HepG2 (cell line): ENCODE measurements around the gene OSBPL2. TPM values are rescaled to one million over a fixed set of nuclear protein-coding genes. Genes with fewer than 3 reads are reported as not detected.

Experiments used
- ATAC-seq: fragments of 200-7000 bp; cut with Tn5 transposase; 3 replicates; pipeline ENCODE4 v1.9.1; 2020; ENCODE audit warnings: mild to moderate bottlenecking, moderate library complexity
- BruUV-seq: library from RNA; stranded (reverse); fragments of 400-500 nt; replicated peaks from 2 replicates; lab custom pipeline; 2021; lab: Mats Ljungman, UMichigan
- CTCF ChIA-PET: fragments of 300-600 bp; formaldehyde crosslinking; extraction: SDS; loops from one replicate; lab custom pipeline; 2021; ENCODE audit warnings: low total read pairs, inconsistent platforms, low intra/inter-chr PET ratio; lab: Yijun Ruan, JAX
- POLR2A ChIA-PET: fragments of 350-600 bp; sonication (Branson Sonifier 250); formaldehyde crosslinking; loops from one replicate; lab custom pipeline; 2020; ENCODE audit warnings: antibody characterized with exemption, inconsistent platforms; lab: Yijun Ruan, JAX
- DNase-seq: peaks from one replicate; pipeline ENCODE4 v3.0.0-alpha.2; 2015; ENCODE audit warnings: low spot score
- FAIRE-seq: peaks from 3 replicates; lab custom pipeline; 2011; peaks lifted over from hg19 to GRCh38; lab: Jason Lieb, UNC
- H2AFZ ChIP-seq: one replicate; pipeline ENCODE4 v1.6.1; 2011; ENCODE audit warnings: low read length, inconsistent platforms
- H3K27ac ChIP-seq: fragments of 300-600 bp; 3 replicates; pipeline ENCODE4 v1.8.0; 2011; ENCODE audit warnings: mixed run types, mild to moderate bottlenecking, mixed read lengths, low read length, inconsistent platforms; ENCODE audit not compliant: insufficient read depth; ENCODE audit errors: extremely low read length
- H3K27me3 ChIP-seq, 2 experiments: fragments of 200-600 bp in 1 of 2; 2 replicates in 1 of 2; 3 replicates in 1 of 2; pipeline versions ENCODE4 v1.6.0 to v1.8.0; 2011; ENCODE audit warnings: low read length in 2 of 2, mild to moderate bottlenecking in 2 of 2, moderate library complexity in 2 of 2, inconsistent platforms in 1 of 2; ENCODE audit not compliant: insufficient read depth in 2 of 2, control insufficient read depth in 1 of 2
- H3K36me3 ChIP-seq, 2 experiments: fragments of 200-600 bp in 1 of 2; replicated peaks in 1 of 2; 2 replicates in 1 of 2; 3 replicates in 1 of 2; pipeline versions ENCODE4 v1.5.1 to v1.8.0; 2011; ENCODE audit warnings: low read length in 2 of 2, inconsistent platforms in 1 of 2; ENCODE audit not compliant: insufficient read depth in 2 of 2, control insufficient read depth in 1 of 2
- H3K4me1 ChIP-seq: 2 replicates; pipeline ENCODE4 v1.5.1; 2012; ENCODE audit warnings: low read length, inconsistent platforms; ENCODE audit not compliant: insufficient read depth
- H3K4me2 ChIP-seq: 2 replicates; pipeline ENCODE4 v1.6.0; 2011; ENCODE audit warnings: low read depth, low read length, inconsistent platforms
- H3K4me3 ChIP-seq, 3 experiments: fragments of 200-600 bp in 1 of 3; sonication (generic), shearing (Covaris generic) in 1 of 3; replicated peaks in 1 of 3; 2 replicates each; pipeline ENCODE4 v1.5.1; 2011 to 2016; ENCODE audit warnings: low read length in 3 of 3, inconsistent platforms in 2 of 3, low read depth in 2 of 3, mild to moderate bottlenecking in 2 of 3, control low read depth in 1 of 3, mixed read lengths in 1 of 3; ENCODE audit not compliant: insufficient read depth in 1 of 3
- H3K79me2 ChIP-seq: one replicate; pipeline ENCODE4 v1.6.1; 2011; ENCODE audit warnings: low read length, inconsistent platforms; ENCODE audit not compliant: insufficient read depth
- H3K9ac ChIP-seq: 2 replicates; pipeline ENCODE4 v1.6.0; 2011; ENCODE audit warnings: mild to moderate bottlenecking, low read depth, low read length, inconsistent platforms; ENCODE audit not compliant: insufficient read depth
- H3K9me3 ChIP-seq: 2 replicates; pipeline ENCODE4 v1.5.1; 2012; ENCODE audit warnings: mild to moderate bottlenecking, low read length
- H4K20me1 ChIP-seq: 2 replicates; pipeline ENCODE4 v1.6.0; 2011; ENCODE audit warnings: inconsistent platforms, mild to moderate bottlenecking, low read length, moderate library complexity; ENCODE audit not compliant: insufficient read depth
- FOSL1 ChIP-seq: sonication (generic); formaldehyde crosslinking; IDR thresholded peaks from 2 replicates; pipeline ENCODE4 v1.9.0; 2021; ENCODE audit warnings: missing genetic modification reagents, borderline replicate concordance
- GPN1 ChIP-seq: sonication (generic); formaldehyde crosslinking; IDR thresholded peaks from 2 replicates; pipeline ENCODE4 v1.5.1; 2020; ENCODE audit warnings: missing genetic modification reagents, borderline replicate concordance
- HCFC1 ChIP-seq: fragments of 150-350 bp; IDR thresholded peaks from 2 replicates; pipeline ENCODE4 v1.6.1; 2014; ENCODE audit warnings: low read depth, low read length
- JUND ChIP-seq: sonication (generic); formaldehyde crosslinking; IDR thresholded peaks from 2 replicates; pipeline ENCODE4 v1.8.0; 2022; ENCODE audit warnings: mild to moderate bottlenecking, missing genetic modification reagents
- KLF13 ChIP-seq: sonication (generic); formaldehyde crosslinking; IDR thresholded peaks from 2 replicates; pipeline ENCODE4 v1.4.0; 2020; ENCODE audit warnings: mild to moderate bottlenecking, missing genetic modification reagents
- NONO ChIP-seq, 2 experiments: fragments of 450-650 bp in 1 of 2; sonication (generic) in 1 of 2; formaldehyde crosslinking in 1 of 2; IDR thresholded peaks in 1 of 2; conservative IDR thresholded peaks in 1 of 2; 2 replicates each; pipeline versions ENCODE4 v1.6.1 to v1.8.0; 2017 to 2022; ENCODE audit warnings: mild to moderate bottlenecking in 1 of 2, missing genetic modification reagents in 1 of 2, moderate library complexity in 1 of 2
- PAWR ChIP-seq: sonication (generic); formaldehyde crosslinking; IDR thresholded peaks from 2 replicates; pipeline ENCODE4 v1.4.0; 2020; ENCODE audit warnings: missing genetic modification reagents, mild to moderate bottlenecking, borderline replicate concordance
- PHF20 ChIP-seq: sonication (generic); formaldehyde crosslinking; IDR thresholded peaks from 2 replicates; pipeline ENCODE4 v1.5.0; 2020; ENCODE audit warnings: mild to moderate bottlenecking, missing genetic modification reagents
- SIX1 ChIP-seq: sonication (generic); formaldehyde crosslinking; IDR thresholded peaks from 2 replicates; pipeline ENCODE4 v1.4.0; 2020; ENCODE audit warnings: missing genetic modification reagents, borderline replicate concordance
- ZNF446 ChIP-seq: sonication (generic); formaldehyde crosslinking; IDR thresholded peaks from 2 replicates; pipeline ENCODE4 v1.5.0; 2020; ENCODE audit warnings: mild to moderate bottlenecking, missing genetic modification reagents
- ZNF710 ChIP-seq: sonication (generic); formaldehyde crosslinking; IDR thresholded peaks from 2 replicates; pipeline ENCODE4 v1.5.0; 2020; ENCODE audit warnings: mild to moderate bottlenecking, missing genetic modification reagents, borderline replicate concordance
- WGBS: methylation state at CpG from one replicate; pipeline ENCODE4 v1.1.6; 2017; ENCODE audit warnings: low lambda C conversion rate; 5-methylcytosine and 5-hydroxymethylcytosine counted together
- in situ Hi-C: cut with HindIII; loops from 2 replicates; pipeline ENCODE4 v1.10.0; 2017; ENCODE audit warnings: low pct_unique_long_range_greater_than_20kb; ENCODE audit not compliant: extremely low pct_ligation_motif_present
- intact Hi-C: fragments of 100-400 bp; cut with micrococcal nuclease; formaldehyde crosslinking; loops from one replicate; pipeline ENCODE4 v1.10.0; 2022; ENCODE audit not compliant: unreplicated experiment
- polyA plus RNA-seq, 8 experiments: library from polyadenylated mRNA; depleted of rRNA in 3 of 8; stranded (reverse) in 7 of 8; unstranded in 1 of 8; fragments of >200 nt; fragmentation: Illumina TruSeq in 4 of 8; extraction: Trizol in 4 of 8; gene quantifications; 2 replicates each; pipeline versions ENCODE4 v1.2.1 to v1.2.3, GENCODE V29; 2011 to 2016; ENCODE audit warnings: low read depth in 4 of 8, missing spikeins in 1 of 8, mixed read lengths in 1 of 8; ENCODE audit not compliant: insufficient read depth in 1 of 8
- total RNA-seq, 5 experiments: library from RNA; depleted of rRNA; stranded (reverse); fragments of >200 nt; fragmentation: Illumina TruSeq; extraction: Trizol; gene quantifications; 2 replicates each; pipeline ENCODE4 v1.2.3, GENCODE V29; 2016; ENCODE audit warnings: low read depth in 1 of 5
- TF ChIP-seq, protein P1 (sequence below): sonication (generic); formaldehyde crosslinking; IDR thresholded peaks from 2 replicates; pipeline ENCODE4 v1.4.0; 2020; ENCODE audit warnings: missing genetic modification reagents

Gene OSBPL2
- total and polyA plus RNA-seq, 2 of the 13 experiments (the other 11 are each of a cell fraction or from before 2014, with no cell fraction given): 18.5 to 37.4 TPM

DNA sequence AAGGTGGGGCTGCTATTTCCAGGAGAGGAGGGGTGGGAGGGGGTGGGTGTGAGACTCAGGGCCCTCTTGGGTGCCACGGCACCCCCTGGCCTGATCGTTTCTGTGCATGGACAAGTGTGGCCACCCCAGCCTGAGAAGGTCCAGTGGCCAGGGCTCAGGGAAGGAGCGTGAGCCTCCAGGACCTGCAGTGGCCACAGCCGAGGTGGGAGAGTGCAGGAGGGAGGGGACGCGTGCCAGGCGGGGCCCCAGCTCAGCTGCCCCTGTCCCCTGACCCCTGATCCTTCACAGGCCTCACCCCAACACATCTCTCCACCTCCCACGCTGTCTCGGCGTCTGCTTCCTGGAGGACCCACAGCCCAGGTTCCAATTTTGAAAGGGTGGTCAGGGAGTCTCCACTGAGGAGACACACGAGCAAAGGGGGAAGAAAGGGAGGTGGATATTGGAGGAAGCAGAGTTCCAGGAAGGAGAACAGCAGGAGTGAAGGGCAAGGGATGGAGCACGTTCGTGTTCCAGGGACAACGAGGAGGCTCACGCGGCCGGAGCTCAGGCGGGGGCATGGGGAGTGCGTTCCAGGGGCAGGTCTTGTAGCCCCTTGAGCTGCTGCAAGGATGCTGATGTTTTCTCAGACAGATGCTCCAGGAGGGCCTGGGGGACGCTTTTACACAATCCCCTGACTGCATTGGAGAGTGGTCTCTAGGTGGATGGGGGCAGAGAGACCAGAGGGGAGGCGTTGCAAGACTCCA lies 14.0 kb upstream of the OSBPL2 start:
- no peak overlapping the region for H2AFZ ChIP-seq
- no peaks in the 10 kb centered on the region for H3K79me2 ChIP-seq
- TF ChIP-seq HCFC1 (no peak), JUND (CRISPR knock-in tag) (no peak), GPN1 (CRISPR knock-in tag) (no peak), NONO (IDR thresholded peaks at IDR 0.05) (no peak), NONO (CRISPR knock-in tag; conservative IDR thresholded peaks at IDR 0.05) (no peak)
- peaks cover 28% of the 10 kb centered on the region; the same call in 1 of the 2 replicates for H4K20me1 ChIP-seq
- no peaks in the 10 kb centered on the region for H3K9me3 ChIP-seq
- ChIA-PET POLR2A (no interaction called here), CTCF (no interaction called here)
- DNase-seq: no peak
- in situ Hi-C loops: no loop called here
- no peaks in the 10 kb centered on the region for H3K36me3 ChIP-seq
- no peak overlapping the region for H3K4me3 ChIP-seq
- H3K4me1 ChIP-seq: peaks cover 37% of the 10 kb centered on the region
- no peak overlapping the region for H3K9ac ChIP-seq
- BruUV-seq: no TSS peak
- WGBS: 18% methylated on average over 20 of the region's 21 CpGs
- no peak for FAIRE-seq
- H3K27me3 ChIP-seq: peaks cover 54 to 91% of the 10 kb centered on the region in 2 experiments
- H3K4me2 ChIP-seq: no peak overlapping the region
- ATAC-seq: no peak
- H3K27ac ChIP-seq: no peak overlapping the region
- intact Hi-C loops: no loop called here

DNA sequence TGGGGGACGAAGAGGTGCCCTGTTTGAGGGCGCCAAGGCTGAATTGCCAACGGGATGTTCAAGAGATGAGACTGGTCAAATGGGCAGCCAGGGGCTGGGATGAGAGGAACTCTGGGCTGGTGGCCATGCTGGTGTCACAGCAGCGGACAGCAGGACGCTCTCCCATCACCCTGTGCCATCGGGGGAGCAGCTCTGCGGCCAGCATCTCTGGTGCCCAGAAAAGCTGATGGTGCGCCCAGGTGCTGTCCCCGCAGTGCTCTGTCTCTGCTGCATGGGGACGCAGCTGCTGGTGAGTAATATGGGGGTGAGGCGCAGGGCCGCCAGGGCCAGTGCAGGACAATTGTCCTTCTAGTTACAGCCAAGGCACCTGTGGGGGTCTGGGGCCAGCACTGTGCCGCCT lies 13.3 kb upstream of the OSBPL2 start:
- peaks cover 53 to 87% of the 10 kb centered on the region in 2 experiments for H3K27me3 ChIP-seq
- no TSS peak for BruUV-seq
- FAIRE-seq (no peak), DNase-seq (no peak), ATAC-seq (no peak)
- H2AFZ ChIP-seq: no peak overlapping the region
- intact Hi-C loops (no loop called here), in situ Hi-C loops (no loop called here)
- H3K4me2 ChIP-seq: no peak overlapping the region
- H3K9me3 ChIP-seq: no peaks in the 10 kb centered on the region
- 35% methylated on average over 10 of the region's 13 CpGs for WGBS
- H3K4me3 ChIP-seq: no peak overlapping the region
- H3K4me1 ChIP-seq: peaks cover 33% of the 10 kb centered on the region
- ChIA-PET POLR2A (no interaction called here), CTCF (no interaction called here)
- no peak overlapping the region for H3K9ac ChIP-seq
- H4K20me1 ChIP-seq: peaks cover 28% of the 10 kb centered on the region; the same call in 1 of the 2 replicates
- no peak overlapping the region for H3K27ac ChIP-seq
- no peaks in the 10 kb centered on the region for H3K36me3 ChIP-seq
- H3K79me2 ChIP-seq: no peaks in the 10 kb centered on the region
- TF ChIP-seq ZNF710 (no peak), PHF20 (CRISPR knock-in tag) (no peak), ZNF446 (CRISPR knock-in tag) (no peak), SIX1 (CRISPR knock-in tag) (no peak), PAWR (CRISPR knock-in tag) (no peak), FOSL1 (CRISPR knock-in tag) (no peak), KLF13 (CRISPR knock-in tag) (no peak)
- TF ChIP-seq, protein P1, sequence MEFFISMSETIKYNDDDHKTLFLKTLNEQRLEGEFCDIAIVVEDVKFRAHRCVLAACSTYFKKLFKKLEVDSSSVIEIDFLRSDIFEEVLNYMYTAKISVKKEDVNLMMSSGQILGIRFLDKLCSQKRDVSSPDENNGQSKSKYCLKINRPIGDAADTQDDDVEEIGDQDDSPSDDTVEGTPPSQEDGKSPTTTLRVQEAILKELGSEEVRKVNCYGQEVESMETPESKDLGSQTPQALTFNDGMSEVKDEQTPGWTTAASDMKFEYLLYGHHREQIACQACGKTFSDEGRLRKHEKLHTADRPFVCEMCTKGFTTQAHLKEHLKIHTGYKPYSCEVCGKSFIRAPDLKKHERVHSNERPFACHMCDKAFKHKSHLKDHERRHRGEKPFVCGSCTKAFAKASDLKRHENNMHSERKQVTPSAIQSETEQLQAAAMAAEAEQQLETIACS (CRISPR knock-in tag): no peak
